Activated T-helper 2 cell treated with anti-CD3 and anti-CD28 coated beads, Interferon-gamma antibody, Interleukin-2, Interleukin-4, amounts not matched to agents 10 μg/mL and 5 μg/mL and 100 μg/mL, durations not matched to agents 14 hours and 24 hours and 36 hours (primary cell): ENCODE data around the gene ARHGEF38. TPM values are rescaled to one million over a fixed set of nuclear protein-coding genes. Genes with fewer than 3 reads are reported as not detected.

Experiments used
- DNase-seq: peaks from one replicate; pipeline ENCODE4 v3.0.0; 2021; ENCODE audit warnings: low spot score
- H3K27ac Mint-ChIP-seq: one replicate; pipeline ENCODE4 v1.8.0; 2021; ENCODE audit warnings: mixed read lengths
- H3K27me3 Mint-ChIP-seq: one replicate; pipeline ENCODE4 v1.8.0; 2021; ENCODE audit warnings: low read depth, mixed read lengths
- H3K36me3 Mint-ChIP-seq: one replicate; pipeline ENCODE4 v1.8.0; 2021; ENCODE audit warnings: low read depth, mixed read lengths
- H3K4me1 Mint-ChIP-seq: one replicate; pipeline ENCODE4 v1.8.0; 2021; ENCODE audit warnings: low read depth, mixed read lengths
- H3K4me3 Mint-ChIP-seq: one replicate; pipeline ENCODE4 v1.8.0; 2021; ENCODE audit warnings: low read depth, mild to moderate bottlenecking, moderate library complexity, mixed read lengths
- H3K9me3 Mint-ChIP-seq: one replicate; pipeline ENCODE4 v1.8.0; 2021; ENCODE audit warnings: mixed read lengths
- intact Hi-C: fragments of 100-400 bp; cut with micrococcal nuclease; formaldehyde crosslinking; loops from one replicate; pipeline ENCODE4 v1.15.1; 2023
- total RNA-seq: library from RNA; stranded (reverse); gene quantifications from 2 replicates; pipeline ENCODE4 v1.2.3, GENCODE V29; 2022

Gene ARHGEF38
- total RNA-seq, 1 donor from 2014 or later, result not detected

DNA sequence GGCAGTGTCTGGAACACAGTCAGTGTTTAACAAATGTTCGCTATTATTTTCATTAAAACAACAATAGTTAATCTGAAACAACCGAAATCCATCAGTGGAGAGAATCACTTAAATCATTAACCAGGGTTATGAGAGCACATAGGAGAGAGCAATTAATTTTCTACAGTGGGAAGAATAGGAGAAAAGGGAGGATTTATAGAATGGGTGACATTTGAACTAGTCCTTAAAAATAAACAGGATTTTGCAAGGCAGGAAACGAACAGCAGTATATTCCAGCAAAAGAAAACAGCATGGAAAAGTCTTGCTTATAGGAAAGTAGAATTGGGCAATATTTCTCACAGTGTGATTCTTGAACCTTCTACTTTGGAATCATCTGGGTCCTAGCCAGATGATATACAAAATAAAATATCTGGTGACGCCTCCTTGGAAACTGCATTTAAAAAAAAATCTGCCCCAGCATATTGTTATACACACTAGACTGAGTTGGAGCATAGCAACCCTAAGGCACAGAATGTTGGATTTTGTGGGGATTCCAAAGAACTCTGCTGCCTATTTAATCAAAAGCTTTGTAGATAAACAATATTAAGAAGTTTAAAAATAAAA, 100.0 kb downstream of the ARHGEF38 start:
- intact Hi-C loops, result no loop called here
- Mint-ChIP-seq H3K36me3 (no peaks in the 10 kb centered on the region), H3K4me1 (no peaks in the 10 kb centered on the region), H3K4me3 (no peak overlapping the region), H3K9me3 (no peaks in the 10 kb centered on the region), H3K27ac (no peak overlapping the region), H3K27me3 (peaks cover 7% of the 10 kb centered on the region)
- no peak for DNase-seq

DNA sequence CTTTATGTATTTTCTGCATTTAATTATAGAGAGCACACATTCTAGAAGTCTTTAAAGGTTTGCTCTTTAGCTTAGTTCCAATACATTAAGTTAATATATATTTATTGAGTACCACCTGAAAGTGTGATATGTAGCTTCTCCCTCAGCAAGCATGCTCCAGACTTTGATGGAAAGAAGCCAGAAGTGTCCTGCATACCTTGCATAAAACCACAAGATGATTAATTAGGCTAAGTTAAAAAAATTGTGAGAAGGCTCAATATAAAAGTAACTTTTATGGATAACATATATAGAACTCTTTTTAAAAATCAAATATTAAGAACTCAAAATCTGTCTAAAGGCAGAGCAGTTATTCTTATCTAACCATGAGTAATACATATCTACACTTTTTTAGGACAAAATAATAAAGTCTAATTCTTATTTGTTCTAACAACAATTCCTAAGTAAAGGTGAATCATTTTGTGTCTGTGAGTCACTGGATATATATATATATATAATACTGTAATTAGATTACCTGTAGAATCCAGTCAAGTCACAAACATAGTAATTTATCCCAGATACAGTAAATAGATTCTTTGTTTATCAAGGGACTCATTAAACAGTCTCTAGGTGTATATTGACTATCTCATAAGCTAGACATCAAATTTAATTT, 104.8 kb downstream of the ARHGEF38 start:
- H3K36me3 Mint-ChIP-seq, result no peaks in the 10 kb centered on the region
- no peak overlapping the region for H3K27ac Mint-ChIP-seq
- intact Hi-C loops, result no loop called here
- H3K4me3 Mint-ChIP-seq, result no peak overlapping the region
- no peaks in the 10 kb centered on the region for H3K9me3 Mint-ChIP-seq
- H3K27me3 Mint-ChIP-seq, result peaks cover 11% of the 10 kb centered on the region
- no peaks in the 10 kb centered on the region for H3K4me1 Mint-ChIP-seq
- DNase-seq, result no peak

- H3K4me1 Mint-ChIP-seq, result no peaks in the 10 kb centered on the region
- no peak overlapping the region for H3K4me3 Mint-ChIP-seq
- H3K27me3 Mint-ChIP-seq, result peaks cover 10% of the 10 kb centered on the region
- H3K9me3 Mint-ChIP-seq, result no peaks in the 10 kb centered on the region
- intact Hi-C loops, result no loop called here
- H3K36me3 Mint-ChIP-seq, result no peaks in the 10 kb centered on the region
- no peak for DNase-seq
- H3K27ac Mint-ChIP-seq, result no peak overlapping the region
Observed at GRCh38 chr4:105659190-105659589, 106.8 kb downstream of the ARHGEF38 start.

- H3K27ac Mint-ChIP-seq, result no peak overlapping the region
- H3K4me3 Mint-ChIP-seq, result no peak overlapping the region
- no peak for DNase-seq
- H3K27me3 Mint-ChIP-seq, result peaks cover 7% of the 10 kb centered on the region
- no peaks in the 10 kb centered on the region for H3K36me3 Mint-ChIP-seq
- intact Hi-C loops, result no loop called here
- H3K4me1 Mint-ChIP-seq, result no peaks in the 10 kb centered on the region
- no peaks in the 10 kb centered on the region for H3K9me3 Mint-ChIP-seq
Observed at GRCh38 chr4:105661028-105661427, 108.6 kb downstream of the ARHGEF38 start.

DNA sequence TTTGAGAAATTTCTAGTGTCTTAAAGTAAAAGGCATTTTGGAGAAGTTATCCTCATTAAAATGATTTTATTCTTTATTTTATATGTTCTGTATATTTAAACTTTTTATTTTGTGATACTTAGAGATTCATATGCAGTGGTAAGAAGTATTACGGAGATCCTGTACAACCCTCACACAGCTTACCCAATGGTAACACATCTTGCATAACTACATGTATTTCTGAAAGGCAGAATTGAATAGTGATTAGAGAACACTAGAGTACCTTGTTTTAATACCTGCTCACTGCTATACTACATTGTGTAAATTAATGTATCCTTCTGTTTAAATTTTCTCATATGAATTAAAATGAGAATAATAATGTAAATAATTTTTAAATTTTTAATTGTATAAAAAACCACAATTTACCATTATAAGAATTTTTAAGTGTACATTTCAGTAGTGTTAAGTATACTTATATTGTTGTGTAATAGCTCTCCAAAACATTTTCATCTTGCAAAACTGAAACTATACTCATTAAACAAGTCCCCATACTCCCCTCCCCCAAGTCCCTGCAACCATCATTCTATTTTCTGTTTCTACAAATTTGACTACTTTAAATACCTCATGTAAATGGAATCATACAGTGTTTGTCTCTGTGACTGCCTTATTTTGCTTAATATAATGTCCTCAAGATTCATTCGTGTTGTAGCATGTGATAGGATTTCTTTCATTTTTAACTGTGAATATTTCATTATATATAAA, 110.7 kb downstream of the ARHGEF38 start:
- Mint-ChIP-seq H3K27me3 (peaks cover 9% of the 10 kb centered on the region), H3K4me3 (no peak overlapping the region), H3K36me3 (no peaks in the 10 kb centered on the region), H3K27ac (no peak overlapping the region), H3K9me3 (no peaks in the 10 kb centered on the region), H3K4me1 (no peaks in the 10 kb centered on the region)
- no peak for DNase-seq
- intact Hi-C loops, result no loop called here

- peaks cover 9% of the 10 kb centered on the region for H3K27me3 Mint-ChIP-seq
Observed at GRCh38 chr4:105666693-105667092, 114.3 kb downstream of the ARHGEF38 start.

DNA sequence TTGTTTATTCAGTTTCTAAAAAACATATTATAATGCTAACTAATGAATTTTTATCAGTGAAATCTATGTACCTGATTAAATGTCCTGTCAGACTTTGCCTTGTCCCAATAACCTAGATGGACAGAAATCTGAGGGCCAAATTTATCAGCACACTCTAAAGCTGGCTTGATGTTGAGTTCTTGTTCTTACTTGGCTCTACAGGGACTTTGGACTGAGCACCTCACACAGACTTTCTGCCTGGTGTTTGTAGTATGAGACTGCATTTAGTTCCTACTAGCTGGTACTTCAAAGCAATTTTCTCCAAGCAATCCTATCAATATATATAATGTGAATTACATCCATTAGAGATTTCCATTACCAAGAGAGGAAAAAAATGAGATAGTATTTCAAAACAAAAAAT, 118.3 kb downstream of the ARHGEF38 start:
- no peaks in the 10 kb centered on the region for H3K9me3 Mint-ChIP-seq
- no peak overlapping the region for H3K4me3 Mint-ChIP-seq
- H3K27ac Mint-ChIP-seq, result no peak overlapping the region
- intact Hi-C loops, result no loop called here
- no peaks in the 10 kb centered on the region for H3K36me3 Mint-ChIP-seq
- H3K4me1 Mint-ChIP-seq, result no peaks in the 10 kb centered on the region
- H3K27me3 Mint-ChIP-seq, result peaks cover 10% of the 10 kb centered on the region
- DNase-seq, result no peak

More at GRCh38 chr4:105666693-105667092, 114.3 kb downstream of the ARHGEF38 start:
- Mint-ChIP-seq H3K4me1 (no peaks in the 10 kb centered on the region), H3K9me3 (no peaks in the 10 kb centered on the region), H3K27ac (no peak overlapping the region), H3K36me3 (no peaks in the 10 kb centered on the region), H3K4me3 (no peak overlapping the region)
- intact Hi-C loops, result no loop called here
- DNase-seq, result no peak

DNA sequence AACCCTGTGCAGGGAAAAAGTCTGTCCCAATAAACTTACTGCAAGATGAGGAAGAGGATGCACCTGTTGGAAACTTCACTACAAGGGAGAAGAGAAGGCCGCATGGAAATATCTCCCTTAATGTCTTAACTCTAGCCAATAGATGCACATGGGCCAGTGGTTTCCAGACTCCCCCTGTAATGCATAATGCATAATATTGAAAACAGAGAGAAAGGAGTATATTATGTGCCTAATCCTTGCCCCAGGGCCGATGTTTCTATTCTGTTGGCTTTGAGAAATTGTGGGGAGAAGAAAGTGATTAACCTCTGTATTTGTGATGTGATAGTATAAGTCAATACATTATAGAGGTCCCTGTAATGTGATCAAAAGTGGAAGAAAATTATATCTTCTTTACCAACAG, 118.9 kb downstream of the ARHGEF38 start:
- no peak for DNase-seq
- Mint-ChIP-seq H3K27ac (no peak overlapping the region), H3K36me3 (no peaks in the 10 kb centered on the region), H3K9me3 (no peaks in the 10 kb centered on the region), H3K27me3 (peaks cover 11% of the 10 kb centered on the region), H3K4me3 (no peak overlapping the region), H3K4me1 (no peaks in the 10 kb centered on the region)
- intact Hi-C loops, result no loop called here

- no peak for DNase-seq
- intact Hi-C loops, result no loop called here
- Mint-ChIP-seq H3K4me1 (no peaks in the 10 kb centered on the region), H3K4me3 (no peak overlapping the region), H3K36me3 (no peaks in the 10 kb centered on the region), H3K9me3 (no peaks in the 10 kb centered on the region), H3K27ac (no peak overlapping the region), H3K27me3 (peaks cover 7% of the 10 kb centered on the region)
Observed at GRCh38 chr4:105674011-105674410, 121.6 kb downstream of the ARHGEF38 start.

DNA sequence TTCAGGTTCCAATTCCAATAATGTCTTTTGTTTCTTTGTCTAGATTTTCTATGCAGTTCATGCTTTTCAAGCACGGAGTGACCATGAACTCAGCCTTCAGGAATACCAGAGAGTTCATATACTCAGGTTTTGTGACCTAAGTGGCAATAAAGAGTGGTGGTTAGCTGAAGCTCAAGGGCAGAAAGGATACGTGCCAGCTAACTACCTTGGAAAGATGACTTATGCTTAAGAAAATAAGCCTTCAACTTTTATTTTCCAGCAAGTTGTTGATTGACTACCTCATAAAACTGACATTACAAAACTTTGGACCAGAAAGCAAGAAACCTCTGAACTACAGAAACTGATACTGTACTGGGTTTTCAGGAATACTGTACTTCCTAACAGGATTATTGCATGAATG, 125.3 kb downstream of the ARHGEF38 start:
- Mint-ChIP-seq H3K27me3 (peaks cover 5% of the 10 kb centered on the region), H3K4me1 (no peaks in the 10 kb centered on the region), H3K9me3 (no peaks in the 10 kb centered on the region), H3K4me3 (no peak overlapping the region), H3K27ac (no peak overlapping the region), H3K36me3 (peaks cover 11% of the 10 kb centered on the region)
- no peak for DNase-seq
- intact Hi-C loops, result no loop called here

GRCh38 chr4:105679186-105679585, 126.8 kb downstream of the ARHGEF38 start:
- H3K27ac Mint-ChIP-seq, result no peak overlapping the region
- H3K36me3 Mint-ChIP-seq, result peaks cover 14% of the 10 kb centered on the region
- H3K27me3 Mint-ChIP-seq, result peaks cover 3% of the 10 kb centered on the region
- H3K9me3 Mint-ChIP-seq, result no peaks in the 10 kb centered on the region
- H3K4me1 Mint-ChIP-seq, result no peaks in the 10 kb centered on the region
- intact Hi-C loops, result no loop called here
- no peak for DNase-seq
- H3K4me3 Mint-ChIP-seq, result no peak overlapping the region

DNA sequence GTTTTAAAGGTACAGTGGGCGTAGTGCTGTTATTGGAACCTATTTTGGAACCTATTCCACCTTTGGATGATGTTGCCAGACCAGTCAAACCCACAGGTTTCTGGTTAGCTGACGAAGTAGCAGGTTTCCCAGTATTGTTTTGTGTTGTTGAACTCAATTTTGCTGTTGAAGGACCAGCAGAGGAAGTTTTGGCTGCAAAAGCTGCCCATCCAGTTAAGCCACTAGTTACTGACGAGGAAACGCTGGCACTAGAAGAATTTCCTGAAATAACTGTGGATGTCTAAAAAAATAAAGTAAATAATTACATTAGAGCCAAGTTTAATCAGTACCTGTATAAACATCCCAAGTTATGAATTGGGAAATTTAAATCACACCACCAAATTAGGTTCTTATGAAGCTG, 130.6 kb downstream of the ARHGEF38 start:
- H3K27ac Mint-ChIP-seq, result no peak overlapping the region
- intact Hi-C loops, result no loop called here
- no peak for DNase-seq
- no peaks in the 10 kb centered on the region for H3K27me3 Mint-ChIP-seq
- H3K4me1 Mint-ChIP-seq, result no peaks in the 10 kb centered on the region
- H3K4me3 Mint-ChIP-seq, result no peak overlapping the region
- H3K9me3 Mint-ChIP-seq, result no peaks in the 10 kb centered on the region
- peaks cover 25% of the 10 kb centered on the region for H3K36me3 Mint-ChIP-seq

GRCh38 chr4:105686571-105686970, 134.2 kb downstream of the ARHGEF38 start:
- Mint-ChIP-seq H3K36me3 (peaks cover 47% of the 10 kb centered on the region), H3K4me3 (no peak overlapping the region), H3K27ac (no peak overlapping the region), H3K27me3 (no peaks in the 10 kb centered on the region), H3K9me3 (no peaks in the 10 kb centered on the region), H3K4me1 (peaks cover 1% of the 10 kb centered on the region)
- intact Hi-C loops, result no loop called here
- DNase-seq, result no peak
